Kidney (tissue), 14 donors: Measurements from ENCODE around the gene DUS1L. TPM values are rescaled to one million over a fixed set of nuclear protein-coding genes. Genes with fewer than 3 reads are reported as not detected.
A peak's percentile ranks its signal among the peaks of the same experiment; 100 is the strongest.

Experiments used
- DNase-seq, 5 donors: peaks; one replicate each; pipeline ENCODE4 v3.0.0-alpha.2; 2013 to 2020
- FAIRE-seq: peaks from 2 replicates; lab custom pipeline; 2012; peaks lifted over from hg19 to GRCh38; lab: Jason Lieb, UNC
- H3K27ac ChIP-seq, 2 donors: one replicate each; pipeline ENCODE4 v1.7.0; 2013; ENCODE audit warnings: low read depth in 2 of 2, low read length in 2 of 2, inconsistent platforms in 1 of 2
- H3K27me3 ChIP-seq: one replicate; pipeline ENCODE4 v1.7.1; 2013; ENCODE audit warnings: low read length, inconsistent platforms; ENCODE audit not compliant: control insufficient read depth, insufficient read depth
- H3K36me3 ChIP-seq, 3 donors: one replicate each; pipeline versions ENCODE4 v1.7.0 to v1.7.1; 2013; ENCODE audit warnings: low read length in 3 of 3, control low read depth in 1 of 3, inconsistent platforms in 1 of 3; ENCODE audit not compliant: insufficient read depth in 3 of 3, control insufficient read depth in 2 of 3
- H3K4me1 ChIP-seq, 3 donors: one replicate each; pipeline versions ENCODE4 v1.7.0 to v1.7.1; 2013; ENCODE audit warnings: low read length in 3 of 3, inconsistent platforms in 1 of 3, low read depth in 1 of 3; ENCODE audit not compliant: control insufficient read depth in 2 of 3, insufficient read depth in 2 of 3
- H3K4me3 ChIP-seq, 3 donors: one replicate each; pipeline versions ENCODE4 v1.7.0 to v1.8.1; 2013; ENCODE audit warnings: low read length in 3 of 3, control low read depth in 1 of 3, inconsistent platforms in 1 of 3
- H3K9ac ChIP-seq, 3 donors: one replicate each; pipeline versions ENCODE4 v1.7.0 to v1.7.1; 2013; ENCODE audit warnings: low read length in 3 of 3, control low read depth in 1 of 3, inconsistent platforms in 1 of 3
- H3K9me3 ChIP-seq, 3 donors: one replicate each; pipeline versions ENCODE4 v1.7.0 to v1.7.1; 2013; ENCODE audit warnings: low read length in 3 of 3, control low read depth in 1 of 3, inconsistent platforms in 1 of 3; ENCODE audit not compliant: control insufficient read depth in 2 of 3, insufficient read depth in 1 of 3
- intact Hi-C: fragments of 100-400 bp; cut with DNase I; formaldehyde crosslinking; loops from one replicate; pipeline ENCODE4 v1.11.1; 2022
- polyA plus RNA-seq: library from polyadenylated mRNA; stranded (reverse); fragments of 350-450 nt; fragmentation: Illumina TruSeq; extraction: RNeasy Lipid Tissue Mini Kit (QIAGEN cat#74804); gene quantifications from one replicate; pipeline ENCODE4 v1.2.3, GENCODE V29; 2014; ENCODE audit warnings: low read depth, low replicate concordance; ENCODE audit not compliant: insufficient read depth
- total RNA-seq: library from RNA; stranded (reverse); fragmentation: NEBNext Ultra II Directional; extraction: Animal tissue kit (Norgen Biotek cat#: 25700); gene quantifications from one replicate; pipeline ENCODE4 v1.2.1, GENCODE V29; 2021
- TF ChIP-seq, protein P1 (sequence below): IDR thresholded peaks from 3 replicates; pipeline ENCODE4 v1.5.1; 2012; ENCODE audit warnings: mild to moderate bottlenecking, moderate library complexity, borderline replicate concordance; ENCODE audit not compliant: insufficient read depth; ENCODE audit errors: extremely low read depth
- donor health status: control.
- donor health status: control.
- donor health status: control.
- donor health status: control.
- donor health status: control.
- donor health status: DM: yes; HTN: yes; CAD: no.
- donor health status: Normal renal cell carcinoma (clear cell type).

Gene DUS1L
- total and polyA plus RNA-seq, 2 donors from 2014 or later = 84.8 to 102 TPM

DNA sequence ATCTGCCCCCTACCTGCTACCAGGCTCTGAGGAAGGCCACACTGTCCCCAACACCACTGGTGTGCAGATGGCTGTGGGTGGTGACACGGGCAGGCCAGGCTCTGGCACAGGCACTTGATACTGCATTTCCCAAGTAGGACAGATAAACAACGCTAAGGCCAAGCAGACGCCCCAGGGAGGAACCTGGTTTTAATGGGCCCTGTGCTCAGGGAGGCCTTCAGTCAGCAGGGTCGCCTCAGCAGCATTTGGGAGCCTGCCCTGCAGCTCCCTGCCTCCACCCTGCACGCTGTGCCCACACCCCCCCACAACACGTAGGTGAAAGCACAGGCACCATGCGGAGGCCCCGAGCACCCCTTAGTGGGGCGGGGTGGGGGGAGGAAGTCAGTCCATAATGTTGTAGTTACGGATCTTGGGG lies 35.7 kb upstream of the DUS1L start:
- no peak for DNase-seq
- no peak for FAIRE-seq
- Histone ChIP-seq H3K4me3 (no peak overlapping the region), H3K9ac (no peak overlapping the region), H3K27me3 (no peaks in the 10 kb centered on the region), H3K4me1 (peaks cover 0 to 50% (median 23%) of the 10 kb centered on the region in 3 donors), H3K27ac (peak overlapping the region; percentile 14 to 80), H3K9me3 (no peaks in the 10 kb centered on the region), H3K36me3 (no peaks in the 10 kb centered on the region)
- TF ChIP-seq, protein P1, sequence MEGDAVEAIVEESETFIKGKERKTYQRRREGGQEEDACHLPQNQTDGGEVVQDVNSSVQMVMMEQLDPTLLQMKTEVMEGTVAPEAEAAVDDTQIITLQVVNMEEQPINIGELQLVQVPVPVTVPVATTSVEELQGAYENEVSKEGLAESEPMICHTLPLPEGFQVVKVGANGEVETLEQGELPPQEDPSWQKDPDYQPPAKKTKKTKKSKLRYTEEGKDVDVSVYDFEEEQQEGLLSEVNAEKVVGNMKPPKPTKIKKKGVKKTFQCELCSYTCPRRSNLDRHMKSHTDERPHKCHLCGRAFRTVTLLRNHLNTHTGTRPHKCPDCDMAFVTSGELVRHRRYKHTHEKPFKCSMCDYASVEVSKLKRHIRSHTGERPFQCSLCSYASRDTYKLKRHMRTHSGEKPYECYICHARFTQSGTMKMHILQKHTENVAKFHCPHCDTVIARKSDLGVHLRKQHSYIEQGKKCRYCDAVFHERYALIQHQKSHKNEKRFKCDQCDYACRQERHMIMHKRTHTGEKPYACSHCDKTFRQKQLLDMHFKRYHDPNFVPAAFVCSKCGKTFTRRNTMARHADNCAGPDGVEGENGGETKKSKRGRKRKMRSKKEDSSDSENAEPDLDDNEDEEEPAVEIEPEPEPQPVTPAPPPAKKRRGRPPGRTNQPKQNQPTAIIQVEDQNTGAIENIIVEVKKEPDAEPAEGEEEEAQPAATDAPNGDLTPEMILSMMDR = no peak
- intact Hi-C loops = no loop called here

DNA sequence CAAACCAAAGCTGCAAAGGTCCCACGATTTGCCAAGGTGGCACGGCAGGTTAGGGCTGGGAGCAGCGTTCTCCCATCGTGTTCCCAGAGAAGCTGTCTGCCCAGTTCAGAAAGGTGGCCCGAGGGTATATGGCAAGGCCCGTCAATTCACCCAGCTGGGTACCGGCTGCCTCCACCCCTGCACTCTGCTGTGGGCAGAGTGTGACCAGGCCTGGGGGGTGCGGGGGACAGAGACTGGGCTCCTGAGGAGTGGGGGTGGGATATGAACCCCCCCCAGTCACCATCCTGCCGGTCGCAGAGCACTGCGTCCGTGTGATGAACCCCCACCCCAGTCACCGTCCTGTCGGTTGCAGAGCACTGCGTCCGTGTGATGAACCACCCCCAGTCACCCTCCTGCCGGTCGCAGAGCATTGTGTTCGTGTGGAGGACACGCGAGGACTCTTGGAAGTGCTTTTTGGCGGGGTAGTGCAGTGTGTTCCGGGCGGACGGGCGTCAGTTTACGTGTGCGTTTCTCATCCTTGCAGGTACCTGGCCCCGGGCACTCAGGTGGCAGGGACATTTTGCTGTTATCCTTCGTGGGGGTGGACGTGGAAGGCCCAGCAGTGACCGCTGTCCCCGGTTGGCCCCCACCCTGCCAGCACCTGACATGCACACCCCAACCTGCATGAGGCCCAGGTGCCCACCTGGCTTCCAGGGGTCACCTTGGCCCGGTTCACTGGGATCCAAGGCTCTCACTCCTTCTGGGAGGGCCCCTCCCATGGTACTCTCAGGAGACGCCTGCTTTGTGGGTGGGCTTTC lies 35.1 kb upstream of the DUS1L start:
- intact Hi-C loops = no loop called here
- H3K4me3 ChIP-seq = no peak overlapping the region
- FAIRE-seq (no peak), DNase-seq (peak in 1 of 5 donors; percentile 72)
- H3K27ac ChIP-seq = peak overlapping the region in 1 of 2 donors; percentile 80
- no peaks in the 10 kb centered on the region for H3K27me3 ChIP-seq
- H3K9ac ChIP-seq = no peak overlapping the region
- TF ChIP-seq, protein P1 = no peak
- no peaks in the 10 kb centered on the region for H3K36me3 ChIP-seq
- H3K9me3 ChIP-seq = no peaks in the 10 kb centered on the region
- peaks cover 0 to 45% (median 21%) of the 10 kb centered on the region in 3 donors for H3K4me1 ChIP-seq

DNA sequence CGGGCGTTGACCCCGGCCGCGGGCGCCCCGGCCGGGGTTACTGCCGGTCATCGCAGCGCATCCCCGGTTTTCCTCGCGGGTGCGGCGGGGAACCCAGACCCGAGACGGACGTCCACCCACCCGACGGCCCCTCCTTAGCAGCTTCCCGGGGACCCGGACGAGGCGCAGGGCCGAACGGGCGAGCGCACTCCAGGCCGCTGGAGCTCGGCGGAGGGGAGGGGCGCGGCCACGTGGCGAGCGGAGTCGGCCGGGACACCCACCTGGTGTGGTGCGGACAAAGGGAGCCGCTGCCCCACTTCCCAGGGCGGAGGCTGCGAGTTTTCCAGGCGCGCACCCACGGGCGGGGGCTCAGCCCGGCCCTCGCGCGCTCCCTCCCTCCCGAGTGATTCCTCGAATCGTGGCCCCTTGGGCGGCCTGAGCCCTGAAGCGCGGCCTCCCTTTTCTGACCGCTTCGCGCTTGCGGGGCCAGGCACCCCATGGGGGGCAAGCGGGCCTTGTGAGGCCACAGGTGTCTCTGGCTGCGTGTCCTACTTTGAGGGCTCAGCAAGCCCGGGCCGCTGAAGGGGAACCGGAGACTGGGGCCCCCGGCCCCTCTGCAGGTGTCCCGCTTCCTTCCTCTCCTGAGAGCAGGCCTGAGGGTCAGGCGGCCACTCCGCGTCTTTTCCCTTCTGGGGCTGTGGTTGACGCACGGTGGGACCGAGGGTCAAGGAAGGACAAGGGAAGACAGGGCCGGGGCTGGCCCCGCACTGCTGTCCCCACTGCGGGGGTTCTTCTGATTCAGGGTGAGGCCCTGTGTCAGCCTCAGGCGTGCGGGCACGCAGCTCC lies 33.5 kb upstream of the DUS1L start:
- no peaks in the 10 kb centered on the region for H3K27me3 ChIP-seq
- peaks cover 0 to 35% (median 16%) of the 10 kb centered on the region in 3 donors for H3K4me1 ChIP-seq
- H3K36me3 ChIP-seq = peaks cover 0 to 7% (median 2%) of the 10 kb centered on the region in 3 donors
- H3K4me3 ChIP-seq = peak overlapping the region in 1 of 3 donors; percentile 51
- DNase-seq = peak in 2 of 5 donors; percentile 39 to 79
- no peaks in the 10 kb centered on the region for H3K9me3 ChIP-seq
- H3K9ac ChIP-seq = peak overlapping the region in 1 of 3 donors; percentile 46
- TF ChIP-seq, protein P1 = no peak
- intact Hi-C loops = no loop called here
- no peak for FAIRE-seq
- peak overlapping the region; percentile 90 to 93 for H3K27ac ChIP-seq
